GM12864 (cell line): ENCODE data around the gene TBC1D4.
A peak's percentile ranks its signal among the peaks of the same experiment; 100 is the strongest.

ENCODE experiments used
- DNase-seq: peaks from one replicate; pipeline ENCODE4 v3.0.0-alpha.2; 2011; ENCODE audit warnings: low read depth
- H3K4me3 ChIP-seq: 2 replicates; pipeline ENCODE4 v1.5.1; 2011; ENCODE audit warnings: mild to moderate bottlenecking, low read depth, low read length, control low read depth
- TF ChIP-seq, protein P1 (sequence below): IDR thresholded peaks from 2 replicates; pipeline ENCODE4 v1.5.1; 2011; ENCODE audit warnings: low read depth, mild to moderate bottlenecking, moderate library complexity, low read length, control low read depth, inconsistent platforms; ENCODE audit errors: missing control alignments

Gene TBC1D4

DNA sequence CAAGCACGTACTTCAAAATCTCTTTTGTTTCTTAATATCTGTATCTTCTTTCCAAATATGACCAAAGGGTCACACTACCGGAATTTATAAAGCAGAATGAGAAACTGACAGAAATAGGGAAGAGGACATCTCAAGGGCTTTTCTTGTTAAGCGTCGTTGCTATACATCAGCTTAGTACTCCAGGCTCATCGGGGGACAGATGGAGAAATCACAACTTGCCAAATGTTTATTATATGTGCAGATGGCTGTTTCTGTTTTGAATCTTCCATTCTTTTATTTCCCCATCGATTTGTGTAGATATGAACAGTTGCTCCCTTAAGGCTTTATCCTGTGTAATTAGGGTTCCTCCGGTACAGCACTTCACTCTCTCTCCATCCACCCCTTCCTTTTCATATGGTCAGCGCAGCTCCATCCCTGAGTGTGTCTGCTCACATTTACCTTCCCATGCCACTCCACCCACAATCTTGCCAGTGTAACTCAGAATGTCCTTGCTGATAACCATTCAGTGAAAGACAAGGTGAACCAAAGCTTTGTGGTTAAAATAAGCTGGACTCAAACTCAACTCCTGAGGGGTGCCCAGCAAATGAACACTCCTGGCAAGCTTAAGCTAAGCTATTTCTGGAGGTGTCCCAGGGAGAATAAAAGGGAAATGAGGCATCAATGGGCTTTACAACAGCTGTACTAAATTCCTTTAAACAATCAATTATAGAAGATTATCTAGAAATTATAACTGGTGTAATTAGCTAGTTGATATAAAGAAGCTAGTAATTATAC is 51.3 kb downstream of the TBC1D4 start:
- H3K4me3 ChIP-seq, result peak overlapping the region; percentile 39
- DNase-seq, result no peak
- TF ChIP-seq, protein P1, sequence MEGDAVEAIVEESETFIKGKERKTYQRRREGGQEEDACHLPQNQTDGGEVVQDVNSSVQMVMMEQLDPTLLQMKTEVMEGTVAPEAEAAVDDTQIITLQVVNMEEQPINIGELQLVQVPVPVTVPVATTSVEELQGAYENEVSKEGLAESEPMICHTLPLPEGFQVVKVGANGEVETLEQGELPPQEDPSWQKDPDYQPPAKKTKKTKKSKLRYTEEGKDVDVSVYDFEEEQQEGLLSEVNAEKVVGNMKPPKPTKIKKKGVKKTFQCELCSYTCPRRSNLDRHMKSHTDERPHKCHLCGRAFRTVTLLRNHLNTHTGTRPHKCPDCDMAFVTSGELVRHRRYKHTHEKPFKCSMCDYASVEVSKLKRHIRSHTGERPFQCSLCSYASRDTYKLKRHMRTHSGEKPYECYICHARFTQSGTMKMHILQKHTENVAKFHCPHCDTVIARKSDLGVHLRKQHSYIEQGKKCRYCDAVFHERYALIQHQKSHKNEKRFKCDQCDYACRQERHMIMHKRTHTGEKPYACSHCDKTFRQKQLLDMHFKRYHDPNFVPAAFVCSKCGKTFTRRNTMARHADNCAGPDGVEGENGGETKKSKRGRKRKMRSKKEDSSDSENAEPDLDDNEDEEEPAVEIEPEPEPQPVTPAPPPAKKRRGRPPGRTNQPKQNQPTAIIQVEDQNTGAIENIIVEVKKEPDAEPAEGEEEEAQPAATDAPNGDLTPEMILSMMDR, result no peak

- H3K4me3 ChIP-seq, result no peak overlapping the region
- TF ChIP-seq, protein P1, result no peak
- no peak for DNase-seq
These were observed 55.5 kb downstream of the TBC1D4 start for GRCh38 chr13:75426421-75426820.

DNA sequence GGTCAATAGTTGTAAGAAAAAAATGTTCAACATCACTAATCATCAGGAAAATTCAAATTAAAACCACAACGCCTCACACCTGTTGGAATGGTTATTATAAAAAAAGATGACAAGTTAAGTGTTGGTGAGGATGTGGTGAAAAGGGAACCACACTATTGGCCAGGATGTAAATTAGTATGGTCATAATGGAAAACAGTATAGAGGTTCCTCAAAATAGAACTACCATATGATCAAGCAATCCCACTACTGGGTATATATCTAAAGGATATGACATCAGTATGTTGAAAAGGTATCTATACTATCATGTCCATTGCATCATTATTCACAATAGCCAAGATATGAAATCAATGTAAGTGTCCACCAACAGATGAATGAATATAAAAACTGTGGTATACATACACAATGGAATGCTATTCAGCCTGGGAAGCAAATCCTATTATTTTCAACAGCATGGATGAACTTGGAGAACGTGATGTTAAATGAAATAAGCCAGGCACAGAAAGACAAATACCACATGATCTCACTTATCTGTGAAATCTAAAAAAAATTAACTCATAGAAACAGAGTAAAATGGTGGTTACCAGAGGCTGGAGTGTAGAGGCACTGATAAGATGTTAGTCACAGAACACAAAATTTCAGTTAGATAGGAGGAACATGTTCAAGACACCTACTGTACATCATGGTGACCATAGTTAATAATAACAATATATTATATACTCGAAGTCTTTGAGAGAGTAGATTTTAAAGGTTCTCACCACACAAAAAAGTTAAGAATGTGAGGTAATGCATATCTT is 56.6 kb downstream of the TBC1D4 start:
- no peak overlapping the region for H3K4me3 ChIP-seq
- DNase-seq, result peak; percentile 77
- TF ChIP-seq, protein P1, result no peak

- TF ChIP-seq, protein P1, result no peak
- DNase-seq, result no peak
- H3K4me3 ChIP-seq, result no peak overlapping the region
These were observed 58.0 kb downstream of the TBC1D4 start for GRCh38 chr13:75423946-75424345.

- H3K4me3 ChIP-seq, result no peak overlapping the region
- TF ChIP-seq, protein P1, result no peak
- DNase-seq, result no peak
These were observed 59.9 kb downstream of the TBC1D4 start for GRCh38 chr13:75422028-75422427.

DNA sequence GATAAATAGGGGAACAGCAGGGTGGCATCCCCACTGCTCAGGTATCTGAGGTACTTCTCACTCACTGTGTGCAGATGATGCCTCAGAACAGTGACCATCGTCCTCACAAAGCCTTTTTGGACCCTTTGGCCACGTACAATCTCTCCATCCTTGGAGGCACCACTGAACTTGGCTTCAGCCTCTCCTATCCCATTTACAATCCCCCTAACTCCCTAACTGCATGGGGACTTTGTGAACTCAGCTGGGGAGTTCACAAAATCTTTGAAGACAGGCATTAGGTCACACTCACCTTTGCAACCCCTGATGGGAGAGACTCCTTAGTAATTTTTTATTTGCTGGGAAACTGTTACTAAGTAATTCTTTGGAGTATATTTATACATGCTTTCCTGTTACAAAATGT is 60.8 kb downstream of the TBC1D4 start:
- TF ChIP-seq, protein P1, result no peak
- DNase-seq, result no peak
- no peak overlapping the region for H3K4me3 ChIP-seq

DNA sequence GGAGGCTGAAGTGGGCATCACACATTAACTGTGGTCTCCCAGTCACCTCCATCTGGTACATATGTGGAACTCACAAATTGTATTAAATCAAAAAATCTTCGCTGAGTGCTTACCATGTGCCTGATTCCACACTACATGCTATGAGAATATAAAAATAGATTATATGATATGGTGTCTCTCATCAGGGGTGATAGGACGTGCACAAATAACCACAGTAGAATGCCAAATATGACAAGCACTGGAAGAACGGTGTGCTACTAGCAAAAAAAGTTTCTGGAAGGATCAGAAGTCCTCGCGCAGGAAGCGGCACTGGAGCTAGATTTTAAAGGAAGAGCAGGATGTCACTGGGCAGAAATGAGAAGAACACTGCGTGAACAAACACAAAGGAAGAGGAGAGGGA is 62.3 kb downstream of the TBC1D4 start:
- no peak for DNase-seq
- TF ChIP-seq, protein P1, result no peak
- no peak overlapping the region for H3K4me3 ChIP-seq
